ENCODE data around the gene PRRT4.

Gene PRRT4

DNA sequence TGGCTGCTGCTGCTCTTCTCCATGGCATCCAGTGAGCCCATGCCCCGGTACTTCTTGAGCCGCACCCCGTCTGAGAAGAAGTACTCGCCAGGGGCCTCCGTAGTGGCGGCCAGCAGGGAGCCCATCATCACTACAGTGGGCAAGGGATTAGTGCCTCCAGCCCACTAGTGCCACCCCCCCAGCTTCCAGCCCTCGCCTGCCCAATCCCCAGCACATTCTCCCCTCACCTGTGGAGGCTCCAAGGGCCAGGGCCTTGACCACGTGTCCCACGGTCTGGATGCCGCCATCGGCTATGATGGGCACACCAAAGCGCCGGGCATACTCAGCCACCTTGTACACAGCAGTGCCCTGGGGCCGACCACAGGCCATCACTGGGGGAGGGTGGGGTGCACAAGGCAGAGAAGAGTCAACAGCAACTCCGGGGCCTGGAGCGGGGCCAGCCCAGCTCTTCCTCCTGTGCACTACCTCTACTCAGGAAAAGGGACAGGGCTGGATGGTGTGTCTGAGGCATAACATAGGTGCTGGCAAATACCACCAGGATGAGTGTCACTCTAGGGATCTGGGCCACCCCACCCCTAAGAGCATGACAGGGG is 33.5 kb upstream of the PRRT4 start:
- 92 to 93% methylated on average over 16 of the region's 16 CpGs for WGBS, 2 experiments
- peaks cover 20% of the 10 kb centered on the region for H3K36me3 ChIP-seq (ENCODE audit: control insufficient read depth, insufficient read depth, low read length)
- H3K9me3 ChIP-seq (ENCODE audit: control insufficient read depth, low read length) = no peaks in the 10 kb centered on the region
- no peak overlapping the region for H3K4me3 ChIP-seq (ENCODE audit: insufficient read depth, low read depth, low read length)
- no peak overlapping the region for H3K27ac ChIP-seq (ENCODE audit: insufficient read depth, low read depth, low read length, poor library complexity, severe bottlenecking)
- H3K27me3 ChIP-seq (ENCODE audit: control insufficient read depth, insufficient read depth, low read length, poor library complexity, severe bottlenecking) = no peaks in the 10 kb centered on the region
- H3K4me1 ChIP-seq (ENCODE audit: control insufficient read depth, insufficient read depth, low read length) = no peaks in the 10 kb centered on the region

DNA sequence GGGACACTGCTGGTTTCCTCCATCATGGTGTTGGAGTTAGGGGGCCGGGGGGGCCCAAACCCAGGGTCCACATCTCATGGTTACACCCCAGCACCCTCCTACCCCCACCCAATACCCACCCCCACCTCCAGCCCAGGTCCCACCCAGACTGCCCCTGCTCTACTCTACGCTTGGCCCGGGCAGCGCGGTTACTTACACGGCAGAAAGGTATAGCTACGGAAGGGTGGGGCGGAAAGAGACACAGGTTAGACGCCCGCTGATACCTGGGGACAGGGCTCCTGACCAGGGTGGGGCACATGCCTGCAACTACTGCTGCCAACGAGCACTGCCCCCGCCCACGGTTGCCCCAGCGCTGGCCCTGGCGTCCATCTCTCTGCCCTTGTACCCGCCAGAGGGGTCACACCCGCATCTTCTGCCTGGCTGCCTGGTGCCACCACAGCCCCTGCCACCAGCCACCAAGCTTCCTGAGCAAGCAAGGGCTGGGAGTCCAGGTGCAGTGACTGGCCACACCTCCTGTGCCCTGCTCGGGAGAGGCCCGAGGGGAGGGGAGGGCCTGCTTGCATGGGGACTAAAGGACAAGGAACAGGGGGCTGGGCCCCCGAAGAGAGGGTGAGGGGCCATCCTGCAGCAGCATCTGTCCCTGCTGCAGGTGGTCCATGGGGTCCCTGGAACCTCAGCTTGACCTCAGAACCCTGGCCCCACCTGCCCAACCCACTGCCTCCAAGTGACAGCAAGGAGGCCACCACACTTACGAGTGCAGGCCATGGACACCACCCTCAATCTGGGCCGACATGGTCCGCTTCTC is 32.2 kb upstream of the PRRT4 start:
- Histone ChIP-seq H3K27me3 (ENCODE audit: control insufficient read depth, insufficient read depth, low read length, poor library complexity, severe bottlenecking) (no peaks in the 10 kb centered on the region), H3K4me1 (ENCODE audit: control insufficient read depth, insufficient read depth, low read length) (peaks cover 11% of the 10 kb centered on the region), H3K4me3 (ENCODE audit: insufficient read depth, low read depth, low read length) (no peak overlapping the region), H3K36me3 (ENCODE audit: control insufficient read depth, insufficient read depth, low read length) (peaks cover 20% of the 10 kb centered on the region), H3K9me3 (ENCODE audit: control insufficient read depth, low read length) (no peaks in the 10 kb centered on the region), H3K27ac (ENCODE audit: insufficient read depth, low read depth, low read length, poor library complexity, severe bottlenecking) (no peak overlapping the region)
- 95 to 97% methylated on average over 23 of the region's 23 CpGs for WGBS, 2 experiments

DNA sequence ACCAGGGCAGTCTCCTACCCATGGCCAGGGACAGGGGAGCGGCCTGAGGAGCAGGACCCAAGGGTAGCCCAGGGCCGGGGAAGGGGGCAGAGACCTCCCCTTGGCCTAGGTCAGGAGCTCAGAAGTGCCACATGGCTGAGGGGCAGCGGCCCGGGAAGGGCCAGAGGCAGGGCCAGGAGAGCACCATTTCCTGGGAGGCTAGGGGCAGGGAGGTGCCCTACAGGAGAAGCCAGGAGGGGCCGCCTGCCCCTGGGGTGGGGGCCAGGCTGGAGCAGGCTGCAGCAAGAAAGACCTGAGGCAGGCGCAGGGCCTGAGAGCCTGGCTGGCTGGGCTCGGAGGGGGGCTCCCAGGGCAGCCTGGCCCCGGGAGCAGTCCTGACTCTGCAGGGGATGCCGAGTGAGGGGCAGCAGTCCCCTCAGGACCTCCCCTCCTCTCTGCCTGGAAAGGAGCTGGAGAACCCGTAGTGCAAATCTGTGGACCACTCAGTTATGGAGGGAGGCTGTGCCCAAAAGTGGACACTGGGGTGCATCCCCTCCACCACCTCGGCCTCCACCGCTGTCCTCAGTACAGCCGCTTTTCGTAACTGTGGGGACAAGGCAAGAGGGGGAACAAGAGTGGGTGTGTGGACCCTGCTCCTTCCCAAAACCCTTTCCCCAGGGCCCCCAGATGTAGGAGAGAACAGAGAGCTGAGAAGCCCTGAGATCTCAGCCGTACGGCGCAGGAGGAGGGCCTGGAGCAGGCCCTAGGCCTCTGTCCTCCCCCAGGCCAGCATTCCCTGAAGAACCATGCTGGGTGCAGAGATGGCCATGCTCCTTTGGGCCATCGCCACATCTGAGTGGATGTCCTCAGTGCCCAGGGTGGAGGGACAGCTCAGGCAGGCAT is 31.2 kb upstream of the PRRT4 start:
- H3K36me3 ChIP-seq (ENCODE audit: control insufficient read depth, insufficient read depth, low read length) = peaks cover 16% of the 10 kb centered on the region
- 92 to 93% methylated on average over 18 of the region's 18 CpGs for WGBS, 2 experiments
- no peak overlapping the region for H3K4me3 ChIP-seq (ENCODE audit: insufficient read depth, low read depth, low read length)
- no peaks in the 10 kb centered on the region for H3K9me3 ChIP-seq (ENCODE audit: control insufficient read depth, low read length)
- H3K4me1 ChIP-seq (ENCODE audit: control insufficient read depth, insufficient read depth, low read length) = peaks cover 21% of the 10 kb centered on the region
- H3K27me3 ChIP-seq (ENCODE audit: control insufficient read depth, insufficient read depth, low read length, poor library complexity, severe bottlenecking) = no peaks in the 10 kb centered on the region
- no peak overlapping the region for H3K27ac ChIP-seq (ENCODE audit: insufficient read depth, low read depth, low read length, poor library complexity, severe bottlenecking)

DNA sequence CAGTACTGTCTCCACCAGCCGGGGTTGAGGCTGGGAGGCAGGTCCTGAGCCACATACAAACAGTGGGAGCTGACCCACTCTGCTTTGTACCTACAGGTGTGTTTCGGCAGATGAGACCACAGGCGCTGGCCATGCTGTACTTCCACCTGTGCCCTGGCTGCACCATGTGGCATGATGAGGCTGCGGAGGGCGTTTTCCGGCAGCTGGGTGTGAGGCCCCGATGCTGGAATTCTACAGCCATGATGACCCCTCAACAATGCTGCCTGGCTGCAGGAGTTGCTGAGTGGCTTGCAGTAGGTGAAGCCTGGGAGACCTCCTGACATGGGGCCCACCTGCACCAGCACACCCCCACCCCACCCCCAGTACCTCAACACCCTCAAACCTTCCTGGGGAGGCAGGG is 30.3 kb upstream of the PRRT4 start:
- Histone ChIP-seq H3K36me3 (ENCODE audit: control insufficient read depth, insufficient read depth, low read length) (peaks cover 12% of the 10 kb centered on the region), H3K4me3 (ENCODE audit: insufficient read depth, low read depth, low read length) (no peak overlapping the region), H3K4me1 (ENCODE audit: control insufficient read depth, insufficient read depth, low read length) (peaks cover 30% of the 10 kb centered on the region), H3K27me3 (ENCODE audit: control insufficient read depth, insufficient read depth, low read length, poor library complexity, severe bottlenecking) (no peaks in the 10 kb centered on the region), H3K27ac (ENCODE audit: insufficient read depth, low read depth, low read length, poor library complexity, severe bottlenecking) (no peak overlapping the region), H3K9me3 (ENCODE audit: control insufficient read depth, low read length) (no peaks in the 10 kb centered on the region)
- WGBS, 2 experiments = 94 to 96% methylated on average over 7 of the region's 7 CpGs

DNA sequence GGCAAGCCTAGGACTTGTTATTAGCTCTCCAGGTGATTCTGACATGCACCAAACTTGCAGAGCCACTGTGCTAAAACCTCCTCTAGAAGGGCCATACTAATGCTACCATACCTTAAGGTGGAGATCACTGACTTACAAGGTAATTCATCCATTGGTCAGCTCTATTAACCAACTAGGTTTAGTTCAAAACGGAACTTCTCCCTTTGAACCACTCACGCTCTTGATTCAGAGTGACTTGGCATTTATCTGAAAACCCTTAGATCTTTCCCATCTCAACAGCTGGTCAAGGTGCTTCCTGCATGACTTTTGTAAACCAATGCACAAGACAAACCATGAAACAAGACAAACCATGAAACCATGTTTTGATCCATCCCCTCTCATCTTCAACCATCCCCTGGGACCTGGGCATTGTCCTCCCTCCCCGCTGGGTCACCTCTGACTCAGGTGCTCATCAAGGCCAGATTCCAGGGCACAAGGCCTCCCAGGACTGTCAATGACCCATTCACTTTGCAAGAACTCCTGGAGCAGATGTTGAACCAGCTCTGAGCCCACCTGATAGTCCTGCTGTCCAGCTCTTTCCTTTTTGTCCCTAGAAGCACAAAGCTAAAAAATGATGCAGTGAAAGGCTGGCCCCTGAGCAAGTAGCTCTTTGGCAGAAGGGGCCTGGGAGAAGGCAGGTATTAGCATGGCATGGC is 29.5 kb upstream of the PRRT4 start:
- Histone ChIP-seq H3K4me3 (ENCODE audit: insufficient read depth, low read depth, low read length) (no peak overlapping the region), H3K4me1 (ENCODE audit: control insufficient read depth, insufficient read depth, low read length) (peaks cover 33% of the 10 kb centered on the region), H3K27me3 (ENCODE audit: control insufficient read depth, insufficient read depth, low read length, poor library complexity, severe bottlenecking) (peaks cover 4% of the 10 kb centered on the region), H3K27ac (ENCODE audit: insufficient read depth, low read depth, low read length, poor library complexity, severe bottlenecking) (no peak overlapping the region), H3K9me3 (ENCODE audit: control insufficient read depth, low read length) (no peaks in the 10 kb centered on the region), H3K36me3 (ENCODE audit: control insufficient read depth, insufficient read depth, low read length) (peaks cover 6% of the 10 kb centered on the region)
- WGBS, 2 experiments = 93 to 95% methylated on average over 3 of the region's 3 CpGs

DNA sequence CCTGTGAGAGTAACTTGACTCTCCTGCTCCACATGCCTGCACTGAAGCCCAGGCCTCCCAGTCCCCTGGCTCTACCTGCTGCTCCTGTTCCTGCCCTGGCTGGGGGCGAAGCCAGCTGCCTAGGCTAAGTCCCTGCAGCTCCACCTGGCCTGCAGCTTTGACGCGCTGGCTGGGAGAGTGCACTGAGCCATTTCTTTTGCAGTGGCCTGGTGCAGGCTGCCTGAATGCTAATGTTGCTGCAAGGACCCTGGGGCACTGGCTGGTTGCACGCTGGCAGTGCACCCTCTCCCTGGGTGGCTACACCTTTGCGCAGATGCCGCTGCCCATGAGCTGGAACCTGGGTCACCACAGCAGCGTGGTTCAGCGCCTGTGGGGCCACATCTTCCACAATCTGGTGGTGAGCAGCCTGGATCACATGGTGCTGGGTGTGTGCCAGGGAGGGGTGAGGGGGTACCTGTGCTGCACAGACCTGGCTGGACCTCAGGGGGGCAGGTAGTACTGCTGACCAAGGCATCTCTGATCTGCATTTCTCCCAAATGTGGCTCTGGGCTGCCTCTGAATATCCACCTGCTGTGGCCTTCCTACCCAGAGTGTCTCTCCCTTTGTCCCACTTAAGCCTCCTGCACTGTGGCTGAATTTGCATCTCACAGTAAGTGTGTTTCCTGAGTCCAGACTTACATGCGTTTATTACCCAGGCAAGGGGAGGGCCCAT is 28.3 kb upstream of the PRRT4 start:
- Histone ChIP-seq H3K4me1 (ENCODE audit: control insufficient read depth, insufficient read depth, low read length) (peaks cover 33% of the 10 kb centered on the region), H3K4me3 (ENCODE audit: insufficient read depth, low read depth, low read length) (no peak overlapping the region), H3K27ac (ENCODE audit: insufficient read depth, low read depth, low read length, poor library complexity, severe bottlenecking) (peak overlapping the region; percentile 42), H3K36me3 (ENCODE audit: control insufficient read depth, insufficient read depth, low read length) (peaks cover 6% of the 10 kb centered on the region), H3K27me3 (ENCODE audit: control insufficient read depth, insufficient read depth, low read length, poor library complexity, severe bottlenecking) (peaks cover 4% of the 10 kb centered on the region), H3K9me3 (ENCODE audit: control insufficient read depth, low read length) (no peaks in the 10 kb centered on the region)
- 84 to 85% methylated on average over 9 of the region's 9 CpGs for WGBS, 2 experiments

DNA sequence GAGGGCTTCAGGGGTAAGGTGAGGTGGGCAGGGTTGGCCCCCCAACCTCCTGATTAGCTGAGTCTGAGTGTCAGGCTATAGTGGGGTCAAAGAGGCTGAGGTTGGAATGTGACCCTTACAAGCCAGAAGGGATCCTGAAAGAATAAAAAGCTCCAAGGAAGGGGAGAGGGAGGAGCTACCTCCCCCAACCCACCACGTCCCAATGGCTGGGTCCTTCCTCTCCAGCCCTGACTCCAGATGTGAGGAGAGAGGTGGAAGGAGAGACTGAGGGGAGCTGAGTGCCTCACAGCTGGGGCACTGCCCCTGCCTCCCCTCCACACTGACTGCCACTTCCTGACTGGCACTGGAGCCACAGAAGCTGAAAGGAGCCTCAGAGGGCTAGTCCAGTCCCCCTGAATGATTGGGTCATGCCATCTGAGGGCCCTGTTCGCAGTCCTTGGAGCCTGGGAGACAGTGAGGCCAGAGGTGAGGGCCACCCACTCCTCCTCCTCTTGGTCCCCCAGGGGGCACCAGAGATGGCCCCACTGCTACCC is 27.7 kb upstream of the PRRT4 start:
- 63 to 93% methylated on average over 1 to 2 of the region's 2 CpGs for WGBS, 2 experiments
- peak overlapping the region; percentile 42 for H3K27ac ChIP-seq (ENCODE audit: insufficient read depth, low read depth, low read length, poor library complexity, severe bottlenecking)
- H3K9me3 ChIP-seq (ENCODE audit: control insufficient read depth, low read length) = no peaks in the 10 kb centered on the region
- H3K4me3 ChIP-seq (ENCODE audit: insufficient read depth, low read depth, low read length) = no peak overlapping the region
- peaks cover 4% of the 10 kb centered on the region for H3K27me3 ChIP-seq (ENCODE audit: control insufficient read depth, insufficient read depth, low read length, poor library complexity, severe bottlenecking)
- peaks cover 33% of the 10 kb centered on the region for H3K4me1 ChIP-seq (ENCODE audit: control insufficient read depth, insufficient read depth, low read length)
- peaks cover 6% of the 10 kb centered on the region for H3K36me3 ChIP-seq (ENCODE audit: control insufficient read depth, insufficient read depth, low read length)

DNA sequence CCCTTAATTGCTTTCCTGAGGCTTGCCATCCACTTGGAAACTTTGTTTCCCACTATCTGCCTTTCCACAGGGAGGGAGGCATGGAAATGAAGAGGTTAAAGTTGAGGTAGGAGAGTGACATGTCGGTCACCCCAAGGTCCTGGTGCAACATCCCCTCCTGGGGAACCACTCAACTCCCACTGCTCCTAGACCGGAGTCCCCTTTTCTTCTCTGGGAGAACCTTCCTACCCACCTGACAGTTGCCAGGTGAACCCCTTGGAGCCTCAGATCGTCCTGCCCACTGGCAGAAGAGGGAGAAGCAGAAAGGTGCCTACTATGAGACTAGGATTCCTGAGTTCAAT is 26.6 kb upstream of the PRRT4 start:
- WGBS, 2 experiments = 60 to 63% methylated on average over 3 of the region's 3 CpGs
- peaks cover 33% of the 10 kb centered on the region for H3K4me1 ChIP-seq (ENCODE audit: control insufficient read depth, insufficient read depth, low read length)

More for the DNA sequence above, 26.6 kb upstream of the PRRT4 start:
- no peaks in the 10 kb centered on the region for H3K36me3 ChIP-seq (ENCODE audit: control insufficient read depth, insufficient read depth, low read length)
- no peak overlapping the region for H3K4me3 ChIP-seq (ENCODE audit: insufficient read depth, low read depth, low read length)
- no peak overlapping the region for H3K27ac ChIP-seq (ENCODE audit: insufficient read depth, low read depth, low read length, poor library complexity, severe bottlenecking)
- no peaks in the 10 kb centered on the region for H3K9me3 ChIP-seq (ENCODE audit: control insufficient read depth, low read length)
- peaks cover 4% of the 10 kb centered on the region for H3K27me3 ChIP-seq (ENCODE audit: control insufficient read depth, insufficient read depth, low read length, poor library complexity, severe bottlenecking)

Measured in ectodermal cell (in vitro differentiated cells).